ENCODE data around the gene UBE2G1.

Gene UBE2G1

GRCh38 chr17:4246674-4247073, 119.8 kb downstream of the UBE2G1 start:
- no peak for DNase-seq

GRCh38 chr17:4241535-4241934, 124.9 kb downstream of the UBE2G1 start:
- DNase-seq, result no peak

DNA sequence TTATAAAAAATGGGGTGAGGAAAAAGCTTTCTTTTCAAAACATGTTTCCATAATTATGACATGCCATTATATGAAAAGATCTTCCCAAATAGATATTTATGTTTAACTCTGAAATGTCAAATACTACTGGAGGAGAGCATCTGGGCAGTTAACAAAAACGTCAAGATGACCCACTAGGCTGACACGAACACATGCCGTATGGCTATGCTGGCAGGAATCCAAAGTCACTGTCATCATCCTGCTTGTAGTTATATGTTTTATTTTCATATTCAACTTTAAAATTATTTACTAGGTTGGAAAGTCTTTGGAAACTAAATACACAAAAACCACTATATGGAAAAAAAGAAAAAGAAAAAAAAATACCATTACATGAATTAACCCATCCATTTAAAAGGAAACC, 130.0 kb downstream of the UBE2G1 start:
- no peak for DNase-seq

DNA sequence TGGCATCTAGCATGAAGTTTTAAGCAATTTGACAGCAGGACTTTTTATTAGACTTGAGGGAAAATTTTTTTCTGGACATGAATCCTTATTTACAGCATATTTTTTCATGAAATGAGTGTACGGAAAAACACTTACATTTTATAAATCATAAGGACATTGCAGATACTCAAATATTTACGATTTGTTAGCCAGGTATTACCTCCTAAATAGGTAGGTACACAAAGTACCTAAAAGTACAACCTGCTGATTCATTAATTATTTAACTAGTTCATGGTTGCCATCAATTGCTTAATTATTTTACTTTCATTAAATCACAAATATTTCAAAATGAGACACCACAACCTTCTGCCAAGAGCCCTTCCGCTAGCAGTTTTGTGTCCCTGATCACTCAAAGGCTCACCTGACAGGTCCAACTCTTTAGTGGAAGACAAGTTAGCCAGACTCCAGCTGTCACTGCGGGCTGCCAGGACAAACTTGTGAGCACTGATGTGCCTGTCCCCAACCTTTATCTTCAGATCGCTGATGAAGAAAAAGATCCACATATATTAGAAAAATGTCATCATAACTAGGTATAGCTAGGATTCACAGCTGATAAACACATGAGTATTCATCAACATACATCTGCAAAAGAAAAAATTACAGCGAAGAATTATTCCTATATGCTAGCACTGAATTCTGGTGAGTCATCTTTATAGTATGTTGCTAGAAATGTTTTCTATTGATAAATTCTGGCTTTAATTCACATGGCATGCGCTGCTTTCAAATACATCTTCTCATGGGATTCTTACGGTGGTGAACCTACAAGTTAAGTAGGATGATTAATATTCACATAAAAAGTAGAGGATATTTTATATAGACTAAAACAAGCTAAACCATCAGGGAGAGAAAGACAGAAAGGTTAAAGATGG, 130.8 kb downstream of the UBE2G1 start:
- DNase-seq, result no peak

DNA sequence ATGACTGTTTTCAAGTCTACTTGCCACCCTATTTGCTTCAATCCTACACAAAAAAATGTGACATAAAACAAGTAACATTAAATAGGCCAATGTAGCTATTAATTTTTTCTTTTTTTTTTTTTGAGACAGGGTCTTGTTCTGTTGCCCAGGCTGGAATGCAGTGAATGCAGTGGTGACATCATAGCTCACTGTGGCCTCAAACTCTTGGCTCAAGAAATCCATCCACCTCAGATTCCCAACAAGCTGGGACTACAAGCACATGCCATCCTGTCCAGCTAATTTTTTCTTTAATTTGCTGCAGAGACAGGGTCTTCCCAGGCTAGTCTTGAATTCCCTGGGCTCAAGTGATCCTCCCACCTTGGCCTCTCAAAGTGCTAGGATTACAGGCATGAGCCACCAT, 132.1 kb downstream of the UBE2G1 start:
- no peak for DNase-seq

DNA sequence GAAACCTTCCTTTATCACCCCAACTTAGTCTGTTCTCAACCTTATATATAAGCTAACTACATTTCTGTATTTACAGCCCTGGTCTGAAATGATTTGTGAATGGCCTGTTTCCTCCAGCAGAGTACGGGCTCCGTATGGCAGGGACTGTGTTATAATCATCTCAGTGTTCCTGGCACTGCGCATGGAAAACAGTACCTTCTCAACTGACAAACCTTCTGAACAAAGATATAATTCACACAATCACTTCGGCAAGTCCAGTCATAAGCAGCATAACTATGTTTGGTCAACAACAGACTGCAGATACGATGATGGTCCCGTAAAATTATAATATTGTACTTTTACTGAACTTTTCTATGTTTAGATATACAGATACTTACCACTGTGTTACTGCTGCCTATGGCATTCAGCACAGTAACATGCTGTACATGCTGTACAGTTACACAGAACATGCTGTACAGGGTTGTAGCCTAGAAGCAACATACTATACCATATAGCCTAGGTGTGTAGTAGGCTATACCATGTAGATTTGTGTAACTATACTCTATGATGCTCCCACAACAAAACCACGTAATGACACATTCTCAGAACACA, 132.7 kb downstream of the UBE2G1 start:
- DNase-seq, result no peak

GRCh38 chr17:4232168-4232813, 134.2 kb downstream of the UBE2G1 start:
- peak; percentile 22 for DNase-seq

DNA sequence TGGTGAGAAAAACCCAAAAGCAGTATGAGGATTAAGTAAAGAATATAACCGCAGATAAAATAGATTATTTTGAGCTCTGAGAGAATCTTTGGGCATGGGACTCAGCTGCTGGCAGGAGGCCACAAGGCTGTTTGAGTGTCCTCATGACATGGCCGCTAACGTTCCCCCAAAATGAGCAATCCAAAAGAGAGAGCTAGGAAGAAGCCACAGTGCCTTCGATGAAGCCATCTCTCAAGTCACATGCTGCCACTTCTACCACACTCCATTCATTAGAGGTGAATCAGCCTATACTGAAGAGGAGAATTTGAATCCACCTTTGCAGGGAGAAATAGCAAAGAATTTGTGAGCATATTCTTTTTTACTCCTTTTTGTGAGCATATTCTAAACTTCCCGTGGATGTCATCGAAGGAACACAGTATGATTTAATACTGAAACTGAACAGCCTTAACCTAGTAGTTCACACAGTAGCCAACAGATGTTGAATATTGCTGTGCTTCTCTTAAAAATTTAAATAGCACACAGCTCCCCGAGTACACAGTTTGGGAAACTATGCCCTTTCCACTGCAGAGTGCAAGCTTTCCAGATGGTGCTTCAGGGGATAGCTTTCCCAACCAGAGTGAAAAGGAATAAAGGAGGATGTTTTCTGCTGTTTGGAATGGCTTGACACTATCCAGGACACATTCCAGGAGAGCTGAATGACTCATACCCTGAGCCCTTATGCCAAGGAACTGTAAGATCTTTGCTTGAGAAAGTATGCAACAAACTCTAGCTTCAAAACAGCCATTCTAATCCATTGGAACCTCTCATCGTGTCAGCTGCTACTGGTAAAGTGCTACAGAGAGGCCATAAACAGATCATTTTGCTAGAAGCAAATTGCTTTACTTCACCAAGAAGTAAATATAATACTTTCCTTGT, 136.6 kb downstream of the UBE2G1 start:
- no peak for DNase-seq

GRCh38 chr17:4221899-4222659, 144.4 kb downstream of the UBE2G1 start:
- no peak for DNase-seq

GRCh38 chr17:4221163-4221562, 145.3 kb downstream of the UBE2G1 start:
- DNase-seq, result no peak

DNA sequence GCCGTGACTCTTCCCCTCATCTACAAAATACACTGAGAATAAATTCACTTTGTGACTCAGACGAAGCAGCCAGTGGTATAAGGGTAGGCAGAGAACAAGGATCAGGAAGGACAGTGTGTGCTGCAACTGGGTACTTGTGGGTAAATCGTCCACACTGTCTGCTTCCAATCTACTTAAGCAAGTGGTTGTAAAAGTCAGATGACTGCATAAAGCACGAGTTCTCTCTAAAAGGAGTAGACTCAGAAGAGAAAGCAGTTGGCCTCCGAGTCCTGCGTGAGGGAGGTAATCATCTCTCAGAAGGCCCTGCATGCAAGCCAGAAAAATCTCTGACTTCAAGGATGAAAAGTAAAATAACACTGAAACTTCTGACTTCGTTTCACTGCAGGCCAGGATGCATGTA, 145.8 kb downstream of the UBE2G1 start:
- DNase-seq, result no peak
